Measurements from ENCODE around the gene CNN3. TPM values are rescaled to one million over a fixed set of nuclear protein-coding genes. Genes with fewer than 3 reads are reported as not detected.

Gene CNN3
- total and polyA plus RNA-seq, 2 donors (not counting 3 experiments of a cell fraction or from before 2014, with no cell fraction given): 174 to 392 TPM

DNA sequence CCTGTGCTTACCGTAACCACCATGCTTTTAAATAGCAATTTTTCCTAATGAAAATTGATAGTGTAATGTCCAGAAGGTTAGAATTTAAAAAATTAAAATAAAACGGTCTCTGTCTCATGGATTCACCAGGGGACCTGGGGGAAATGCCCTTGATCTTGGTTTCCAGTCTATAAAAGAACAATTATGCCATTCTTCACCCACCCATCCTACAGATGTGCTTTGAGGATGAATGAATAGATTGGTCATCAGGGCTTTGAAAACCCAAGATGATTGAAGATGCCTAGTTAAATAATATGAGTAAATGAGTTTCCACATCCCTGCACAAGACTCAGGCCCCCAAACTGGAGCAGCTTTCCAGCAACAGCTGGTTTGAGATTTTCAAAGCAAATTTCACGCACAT lies 38.7 kb downstream of the CNN3 start:
- ChIA-PET POLR2A (no interaction called here), CTCF (interaction anchor here (2.6 to 6.9 kb wide), 3 partner anchors 34 to 155 kb away, joined by 12 to 38 read pairs (median 26); no protein-coding TSS in a partner anchor)
- Histone ChIP-seq H3K4me3 (replicated peaks in 1 of 3; ENCODE audit: insufficient read depth in 1 of 3, low read depth in 1 of 3, low read length in 3 of 3) (no peak overlapping the region), H3K79me2 (ENCODE audit: control insufficient read depth, insufficient read depth, low read length) (no peaks in the 10 kb centered on the region), H2AFZ (ENCODE audit: low read depth, low read length) (no peak overlapping the region), H3K9me1 (replicated peaks; ENCODE audit: control insufficient read depth, extremely low read depth, insufficient read depth, low read length) (no peaks in the 10 kb centered on the region), H3K9ac (replicated peaks; ENCODE audit: extremely low read depth, insufficient read depth, low read length) (no peak overlapping the region), H3K36me3 (ENCODE audit: control insufficient read depth in 2 of 2, extremely low read depth in 1 of 2, insufficient read depth in 2 of 2, low read length in 2 of 2) (peaks cover 0 to 2% of the 10 kb centered on the region in 2 experiments), H3K27me3 (ENCODE audit: control insufficient read depth in 2 of 2, insufficient read depth in 2 of 2, low read length in 2 of 2) (no peaks in the 10 kb centered on the region), H4K20me1 (replicated peaks; ENCODE audit: control insufficient read depth, extremely low read depth, insufficient read depth, low read length) (no peaks in the 10 kb centered on the region), H3K27ac (ENCODE audit: insufficient read depth, low read depth, low read length) (no peak overlapping the region), H3K4me2 (ENCODE audit: insufficient read depth, low read length) (no peak overlapping the region), H3K4me1 (ENCODE audit: control insufficient read depth, extremely low read depth, insufficient read depth, low read length) (peaks cover 3% of the 10 kb centered on the region), H3K9me3 (replicated peaks; ENCODE audit: control insufficient read depth, insufficient read depth, low read length) (no peaks in the 10 kb centered on the region)
- intact Hi-C loops (cut with micrococcal nuclease): no loop called here
- TF ChIP-seq MYC (IDR thresholded peaks at IDR 0.05; ENCODE audit: low read depth, low read length) (no peak), POLR2AphosphoS5 (IDR thresholded peaks at IDR 0.05; ENCODE audit: insufficient read depth, low read depth, low read length) (no peak), JUN (IDR thresholded peaks at IDR 0.05; ENCODE audit: borderline replicate concordance, insufficient read depth, insufficient read length, low read depth) (no peak), POLR2A (IDR thresholded peaks at IDR 0.05; ENCODE audit: low read depth, low read length) (no peak), FOS (IDR thresholded peaks at IDR 0.05; ENCODE audit: borderline replicate concordance, insufficient read depth, low read length) (no peak), EZH2 (IDR thresholded peaks at IDR 0.05; ENCODE audit: borderline replicate concordance, low read depth, low read length, severe bottlenecking) (no peak), GATA2 (IDR thresholded peaks at IDR 0.05; ENCODE audit: insufficient read depth, insufficient read length, low read depth, low read length) (no peak)
- TF ChIP-seq, protein P1, sequence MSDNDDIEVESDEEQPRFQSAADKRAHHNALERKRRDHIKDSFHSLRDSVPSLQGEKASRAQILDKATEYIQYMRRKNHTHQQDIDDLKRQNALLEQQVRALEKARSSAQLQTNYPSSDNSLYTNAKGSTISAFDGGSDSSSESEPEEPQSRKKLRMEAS (IDR thresholded peaks at IDR 0.05; ENCODE audit: insufficient read depth, insufficient read length): no peak
- TF ChIP-seq, protein P2, sequence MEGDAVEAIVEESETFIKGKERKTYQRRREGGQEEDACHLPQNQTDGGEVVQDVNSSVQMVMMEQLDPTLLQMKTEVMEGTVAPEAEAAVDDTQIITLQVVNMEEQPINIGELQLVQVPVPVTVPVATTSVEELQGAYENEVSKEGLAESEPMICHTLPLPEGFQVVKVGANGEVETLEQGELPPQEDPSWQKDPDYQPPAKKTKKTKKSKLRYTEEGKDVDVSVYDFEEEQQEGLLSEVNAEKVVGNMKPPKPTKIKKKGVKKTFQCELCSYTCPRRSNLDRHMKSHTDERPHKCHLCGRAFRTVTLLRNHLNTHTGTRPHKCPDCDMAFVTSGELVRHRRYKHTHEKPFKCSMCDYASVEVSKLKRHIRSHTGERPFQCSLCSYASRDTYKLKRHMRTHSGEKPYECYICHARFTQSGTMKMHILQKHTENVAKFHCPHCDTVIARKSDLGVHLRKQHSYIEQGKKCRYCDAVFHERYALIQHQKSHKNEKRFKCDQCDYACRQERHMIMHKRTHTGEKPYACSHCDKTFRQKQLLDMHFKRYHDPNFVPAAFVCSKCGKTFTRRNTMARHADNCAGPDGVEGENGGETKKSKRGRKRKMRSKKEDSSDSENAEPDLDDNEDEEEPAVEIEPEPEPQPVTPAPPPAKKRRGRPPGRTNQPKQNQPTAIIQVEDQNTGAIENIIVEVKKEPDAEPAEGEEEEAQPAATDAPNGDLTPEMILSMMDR (IDR thresholded peaks at IDR 0.05; ENCODE audit: extremely low read depth in 1 of 2, insufficient read depth in 1 of 2, low read depth in 1 of 2, low read length in 2 of 2): no peak
- DNase-seq (ENCODE audit: low read depth, low spot score) (no peak), FAIRE-seq (no peak)
- dilution Hi-C loops (cut with MboI; ENCODE audit: extremely low pct_ligation_motif_present, low sequenced_read_pairs): no loop called here
- no TSS peak for BruUV-seq (replicated peaks)

All from endothelial cell of umbilical vein (primary cell).